Osteocyte (in vitro differentiated cells): ENCODE data around the gene TBCD. TPM values are rescaled to one million over a fixed set of nuclear protein-coding genes. Genes with fewer than 3 reads are reported as not detected.

Source experiments
- DNase-seq: peaks from one replicate; pipeline ENCODE4 v3.0.0; 2021; ENCODE audit warnings: mixed read lengths; ENCODE audit not compliant: unreplicated experiment; ENCODE audit errors: extremely low spot score
- H3K27ac Mint-ChIP-seq: one replicate; pipeline ENCODE4 v1.8.0; 2021; ENCODE audit warnings: mild to moderate bottlenecking, mixed read lengths; ENCODE audit not compliant: unreplicated experiment
- H3K27me3 Mint-ChIP-seq: one replicate; pipeline ENCODE4 v1.8.0; 2021; ENCODE audit warnings: mixed read lengths; ENCODE audit not compliant: unreplicated experiment
- H3K36me3 Mint-ChIP-seq: one replicate; pipeline ENCODE4 v1.8.0; 2021; ENCODE audit warnings: mixed read lengths; ENCODE audit not compliant: unreplicated experiment
- H3K4me1 Mint-ChIP-seq: one replicate; pipeline ENCODE4 v1.8.0; 2021; ENCODE audit warnings: mixed read lengths; ENCODE audit not compliant: unreplicated experiment
- H3K4me3 Mint-ChIP-seq: one replicate; pipeline ENCODE4 v1.8.0; 2021; ENCODE audit warnings: mild to moderate bottlenecking, moderate library complexity, mixed read lengths; ENCODE audit not compliant: unreplicated experiment
- H3K9me3 Mint-ChIP-seq: one replicate; pipeline ENCODE4 v1.8.0; 2021; ENCODE audit warnings: mixed read lengths; ENCODE audit not compliant: unreplicated experiment
- CTCF ChIP-seq: fragments of 200-600 bp; sonication (generic); IDR thresholded peaks from 2 replicates; pipeline ENCODE4 v1.5.0; 2021; ENCODE audit warnings: antibody characterized with exemption, mild to moderate bottlenecking, moderate library complexity
- total RNA-seq: library from RNA; stranded (reverse); gene quantifications from 2 replicates; pipeline ENCODE4 v1.2.1, GENCODE V29; 2021

TBCD gene
- total RNA-seq, 1 donor from 2014 or later: 74.0 TPM

GRCh38 chr17:82901856-82902255 is 150.0 kb downstream of the TBCD start:
- Mint-ChIP-seq H3K27me3 (no peaks in the 10 kb centered on the region), H3K36me3 (peaks cover 12% of the 10 kb centered on the region), H3K9me3 (no peaks in the 10 kb centered on the region), H3K4me3 (no peak overlapping the region), H3K27ac (no peak overlapping the region), H3K4me1 (peaks cover 19% of the 10 kb centered on the region)
- no peak for DNase-seq
- no peak for TF ChIP-seq CTCF

GRCh38 chr17:82902972-82903874 is 151.4 kb downstream of the TBCD start:
- Mint-ChIP-seq H3K36me3 (peaks cover 12% of the 10 kb centered on the region), H3K27ac (no peak overlapping the region), H3K4me3 (no peak overlapping the region), H3K9me3 (no peaks in the 10 kb centered on the region), H3K27me3 (no peaks in the 10 kb centered on the region), H3K4me1 (peaks cover 19% of the 10 kb centered on the region)
- no peak for DNase-seq
- TF ChIP-seq CTCF: no peak

- H3K4me3 Mint-ChIP-seq: no peak overlapping the region
- no peak for DNase-seq
- peaks cover 11% of the 10 kb centered on the region for H3K36me3 Mint-ChIP-seq
- H3K27me3 Mint-ChIP-seq: no peaks in the 10 kb centered on the region
- no peak for TF ChIP-seq CTCF
- no peak overlapping the region for H3K27ac Mint-ChIP-seq
- no peaks in the 10 kb centered on the region for H3K9me3 Mint-ChIP-seq
- peaks cover 14% of the 10 kb centered on the region for H3K4me1 Mint-ChIP-seq
These were observed 153.3 kb downstream of the TBCD start for GRCh38 chr17:82905130-82905529.

GRCh38 chr17:82907797-82908542 is 156.1 kb downstream of the TBCD start:
- no peak overlapping the region for H3K27ac Mint-ChIP-seq

More at GRCh38 chr17:82907797-82908542, 156.1 kb downstream of the TBCD start:
- Mint-ChIP-seq H3K4me1 (no peaks in the 10 kb centered on the region), H3K27me3 (no peaks in the 10 kb centered on the region), H3K9me3 (no peaks in the 10 kb centered on the region), H3K36me3 (peaks cover 9% of the 10 kb centered on the region), H3K4me3 (no peak overlapping the region)
- TF ChIP-seq CTCF: no peak
- DNase-seq: no peak
